Keratinocyte (primary cell): ENCODE measurements around the gene TGOLN2. TPM values are rescaled to one million over a fixed set of nuclear protein-coding genes. Genes with fewer than 3 reads are reported as not detected.

Experiments used
- DNase-seq: peaks from one replicate; pipeline ENCODE4 v3.0.0-alpha.2; 2011; ENCODE audit warnings: low read depth, missing footprints, low spot score
- FAIRE-seq: peaks from 2 replicates; lab custom pipeline; 2011; peaks lifted over from hg19 to GRCh38; lab: Jason Lieb, UNC
- H2AFZ ChIP-seq: 2 replicates; pipeline ENCODE4 v1.6.0; 2012; ENCODE audit warnings: low read length, control low read depth, inconsistent platforms; ENCODE audit not compliant: control insufficient read depth
- H3K27ac ChIP-seq: 2 replicates; pipeline ENCODE4 v1.5.1; 2011; ENCODE audit warnings: low read length; ENCODE audit not compliant: control insufficient read depth, insufficient read depth
- H3K27me3 ChIP-seq: 3 replicates; pipeline ENCODE4 v1.6.0; 2011; ENCODE audit warnings: low read length; ENCODE audit not compliant: control insufficient read depth, insufficient read depth; ENCODE audit errors: extremely low read depth
- H3K36me3 ChIP-seq, 2 experiments: 2 replicates in 1 of 2; 3 replicates in 1 of 2; pipeline ENCODE4 v1.5.1; 2011; ENCODE audit warnings: low read length in 2 of 2, mild to moderate bottlenecking in 1 of 2; ENCODE audit not compliant: control insufficient read depth in 2 of 2, insufficient read depth in 2 of 2; ENCODE audit errors: extremely low read depth in 1 of 2
- H3K4me1 ChIP-seq: 3 replicates; pipeline ENCODE4 v1.5.1; 2011; ENCODE audit warnings: low read length; ENCODE audit not compliant: control insufficient read depth, insufficient read depth; ENCODE audit errors: extremely low read depth
- H3K4me2 ChIP-seq: 3 replicates; pipeline ENCODE4 v1.6.0; 2011; ENCODE audit warnings: low read depth, low read length; ENCODE audit not compliant: control insufficient read depth, insufficient read depth; ENCODE audit errors: extremely low read depth
- H3K4me3 ChIP-seq, 3 experiments: fragments of 200-600 bp in 1 of 3; sonication (generic) in 1 of 3; 2 replicates in 2 of 3; 3 replicates in 1 of 3; pipeline ENCODE4 v1.5.1; 2011 to 2016; ENCODE audit warnings: low read length in 3 of 3, mild to moderate bottlenecking in 3 of 3, control low read depth in 2 of 3, inconsistent platforms in 1 of 3, low read depth in 1 of 3, mixed read lengths in 1 of 3, mixed run types in 1 of 3, moderate library complexity in 1 of 3; ENCODE audit not compliant: control insufficient read depth in 2 of 3, insufficient read depth in 2 of 3; ENCODE audit errors: extremely low read depth in 1 of 3
- H3K79me2 ChIP-seq: 2 replicates; pipeline ENCODE4 v1.6.0; 2012; ENCODE audit warnings: low read length; ENCODE audit not compliant: control insufficient read depth, insufficient read depth
- H3K9ac ChIP-seq: 3 replicates; pipeline ENCODE4 v1.6.0; 2011; ENCODE audit warnings: low read length; ENCODE audit not compliant: control insufficient read depth, insufficient read depth; ENCODE audit errors: extremely low read depth
- H3K9me1 ChIP-seq: 3 replicates; pipeline ENCODE4 v1.6.0; 2011; ENCODE audit warnings: low read length; ENCODE audit not compliant: control insufficient read depth, insufficient read depth; ENCODE audit errors: extremely low read depth
- H3K9me3 ChIP-seq: 2 replicates; pipeline ENCODE4 v1.5.1; 2012; ENCODE audit warnings: low read depth, low read length; ENCODE audit not compliant: control insufficient read depth
- H4K20me1 ChIP-seq: 3 replicates; pipeline ENCODE4 v1.6.0; 2011; ENCODE audit warnings: low read length; ENCODE audit not compliant: control insufficient read depth, insufficient read depth; ENCODE audit errors: extremely low read depth
- EZH2 ChIP-seq: IDR thresholded peaks from one replicate; pipeline ENCODE4 v1.6.1; 2012; ENCODE audit warnings: inconsistent platforms, mild to moderate bottlenecking, low read length, moderate library complexity
- dilution Hi-C: fragments of 300-500 bp; cut with MboI; formaldehyde crosslinking; loops from one replicate; pipeline ENCODE4 v1.7.0; 2020; ENCODE audit warnings: low sequenced_read_pairs; ENCODE audit not compliant: extremely low pct_ligation_motif_present
- polyA plus RNA-seq, 5 experiments: library from polyadenylated mRNA; depleted of rRNA in 3 of 5; stranded (reverse) in 3 of 5; stranded (forward) in 1 of 5; unstranded in 1 of 5; fragments of >200 nt; gene quantifications; 1 replicate in 1 of 5; 2 replicates in 3 of 5; 3 replicates in 1 of 5; pipeline versions ENCODE4 v1.2.1 to v1.2.3, GENCODE V29; 2011 to 2012; ENCODE audit warnings: missing spikeins in 2 of 5, low read depth in 1 of 5, low replicate concordance in 1 of 5
- TF ChIP-seq, protein P1 (sequence below), 3 experiments: IDR thresholded peaks in 1 of 3; conservative IDR thresholded peaks in 1 of 3; optimal IDR thresholded peaks in 1 of 3; 2 replicates in 2 of 3; 3 replicates in 1 of 3; pipeline versions ENCODE3 to v1.5.1; 2011; ENCODE audit warnings: low read length in 3 of 3, mild to moderate bottlenecking in 3 of 3, moderate library complexity in 2 of 3, control low read depth in 1 of 3, inconsistent platforms in 1 of 3; ENCODE audit not compliant: insufficient read depth in 2 of 3; ENCODE audit errors: extremely low read depth in 1 of 3

Gene TGOLN2
- polyA plus RNA-seq, 1 donor (not counting 4 experiments of a cell fraction or from before 2014, with no cell fraction given), result 43.3 TPM

DNA sequence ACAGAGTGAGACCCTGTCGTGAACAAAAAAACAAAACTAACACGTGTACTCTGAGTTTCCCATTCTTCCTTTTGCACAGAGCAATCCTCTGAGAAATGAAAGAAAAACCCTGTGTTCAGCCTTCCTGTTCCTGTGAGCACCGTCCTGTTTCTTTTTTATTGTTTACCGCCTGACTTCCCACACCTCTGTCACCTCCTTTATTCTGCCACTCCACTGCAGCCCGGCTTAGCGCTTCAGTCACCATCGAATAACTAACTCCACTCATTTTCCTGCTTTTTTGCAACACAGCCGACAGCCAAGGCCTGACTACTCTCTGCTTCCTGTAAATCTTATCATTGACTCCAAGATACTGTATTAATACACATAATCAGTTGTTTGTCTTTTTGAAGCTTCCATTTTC is 40.9 kb downstream of the TGOLN2 start:
- FAIRE-seq (no peak), DNase-seq (no peak)
- no peak overlapping the region for H3K4me3 ChIP-seq
- H3K36me3 ChIP-seq, result peaks cover 4% of the 10 kb centered on the region in 2 experiments
- peak overlapping the region; percentile 55 for H2AFZ ChIP-seq
- H3K9me1 ChIP-seq, result no peaks in the 10 kb centered on the region
- H4K20me1 ChIP-seq, result no peaks in the 10 kb centered on the region
- peak overlapping the region; percentile 94 for H3K27ac ChIP-seq
- H3K9me3 ChIP-seq, result no peaks in the 10 kb centered on the region
- dilution Hi-C loops, result no loop called here
- peaks cover 33% of the 10 kb centered on the region for H3K4me1 ChIP-seq
- no peaks in the 10 kb centered on the region for H3K79me2 ChIP-seq
- no peaks in the 10 kb centered on the region for H3K27me3 ChIP-seq
- peak overlapping the region; percentile 87 for H3K4me2 ChIP-seq
- H3K9ac ChIP-seq, result peak overlapping the region; percentile 29
- TF ChIP-seq, protein P1, sequence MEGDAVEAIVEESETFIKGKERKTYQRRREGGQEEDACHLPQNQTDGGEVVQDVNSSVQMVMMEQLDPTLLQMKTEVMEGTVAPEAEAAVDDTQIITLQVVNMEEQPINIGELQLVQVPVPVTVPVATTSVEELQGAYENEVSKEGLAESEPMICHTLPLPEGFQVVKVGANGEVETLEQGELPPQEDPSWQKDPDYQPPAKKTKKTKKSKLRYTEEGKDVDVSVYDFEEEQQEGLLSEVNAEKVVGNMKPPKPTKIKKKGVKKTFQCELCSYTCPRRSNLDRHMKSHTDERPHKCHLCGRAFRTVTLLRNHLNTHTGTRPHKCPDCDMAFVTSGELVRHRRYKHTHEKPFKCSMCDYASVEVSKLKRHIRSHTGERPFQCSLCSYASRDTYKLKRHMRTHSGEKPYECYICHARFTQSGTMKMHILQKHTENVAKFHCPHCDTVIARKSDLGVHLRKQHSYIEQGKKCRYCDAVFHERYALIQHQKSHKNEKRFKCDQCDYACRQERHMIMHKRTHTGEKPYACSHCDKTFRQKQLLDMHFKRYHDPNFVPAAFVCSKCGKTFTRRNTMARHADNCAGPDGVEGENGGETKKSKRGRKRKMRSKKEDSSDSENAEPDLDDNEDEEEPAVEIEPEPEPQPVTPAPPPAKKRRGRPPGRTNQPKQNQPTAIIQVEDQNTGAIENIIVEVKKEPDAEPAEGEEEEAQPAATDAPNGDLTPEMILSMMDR (optimal IDR thresholded peaks at IDR 0.05 in 1 of 3, IDR thresholded peaks at IDR 0.05 in 1 of 3, conservative IDR thresholded peaks at IDR 0.05 in 1 of 3; ENCODE audit: extremely low read depth in 1 of 3, insufficient read depth in 2 of 3, low read length in 3 of 3), result no peak
- no peak for TF ChIP-seq EZH2

DNA sequence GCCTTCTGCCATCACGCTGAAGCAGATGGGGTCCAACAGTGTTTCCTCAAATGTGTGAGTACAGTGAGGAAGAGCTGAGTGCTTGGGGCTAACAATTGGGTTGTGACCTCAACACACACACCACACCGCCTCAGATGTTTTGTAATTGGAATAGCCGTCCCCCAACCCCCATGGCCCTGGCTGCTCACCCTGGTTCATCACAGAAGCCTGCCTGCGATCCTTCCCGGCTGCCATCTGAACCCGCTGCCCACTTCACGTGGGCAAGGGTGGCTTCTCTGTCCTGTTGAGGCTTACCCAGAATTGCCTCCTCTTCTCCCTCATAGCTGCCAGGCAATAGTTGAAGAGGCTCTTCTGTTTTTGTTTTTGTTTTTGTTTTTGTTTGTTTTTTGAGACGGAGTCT is 44.1 kb downstream of the TGOLN2 start:
- Histone ChIP-seq H3K9ac (no peak overlapping the region), H3K79me2 (no peaks in the 10 kb centered on the region), H3K9me3 (no peaks in the 10 kb centered on the region), H3K4me3 (no peak overlapping the region), H3K27me3 (no peaks in the 10 kb centered on the region), H3K27ac (no peak overlapping the region), H3K9me1 (no peaks in the 10 kb centered on the region), H3K4me1 (peaks cover 20% of the 10 kb centered on the region), H2AFZ (no peak overlapping the region), H4K20me1 (no peaks in the 10 kb centered on the region), H3K4me2 (no peak overlapping the region), H3K36me3 (peaks cover 4% of the 10 kb centered on the region in 2 experiments)
- TF ChIP-seq, protein P1 (optimal IDR thresholded peaks at IDR 0.05 in 1 of 3, IDR thresholded peaks at IDR 0.05 in 1 of 3, conservative IDR thresholded peaks at IDR 0.05 in 1 of 3; ENCODE audit: extremely low read depth in 1 of 3, insufficient read depth in 2 of 3, low read length in 3 of 3), result no peak
- TF ChIP-seq EZH2, result no peak
- DNase-seq (no peak), FAIRE-seq (no peak)
- dilution Hi-C loops, result no loop called here
